K562 (cell line): ENCODE data around the gene PLCD4. TPM values are rescaled to one million over a fixed set of nuclear protein-coding genes. Genes with fewer than 3 reads are reported as not detected.

Experiments
- CBX2 ChIP-seq: fragments of 200-600 bp; sonication (generic); IDR thresholded peaks from one replicate; pipeline ENCODE4 v1.6.1; 2012; ENCODE audit warnings: mild to moderate bottlenecking, low read length, inconsistent platforms; ENCODE audit not compliant: insufficient read depth, poor library complexity, severe bottlenecking
- CSDE1 ChIP-seq, 2 experiments: fragments of 450-650 bp; IDR thresholded peaks; 2 replicates each; pipeline ENCODE4 v1.6.1; 2016; ENCODE audit warnings: mild to moderate bottlenecking in 1 of 2
- ESRRA ChIP-seq: fragments of 450-650 bp; IDR thresholded peaks from 2 replicates; pipeline ENCODE4 v1.6.1; 2014; ENCODE audit warnings: low read depth, mild to moderate bottlenecking, moderate library complexity, borderline replicate concordance
- MCM2 ChIP-seq: fragments of 450-650 bp; IDR thresholded peaks from 2 replicates; pipeline ENCODE4 v1.6.1; 2017; ENCODE audit warnings: low read depth, mild to moderate bottlenecking
- NCOA4 ChIP-seq: fragments of 450-650 bp; IDR thresholded peaks from 2 replicates; pipeline ENCODE4 v1.6.1; 2018; ENCODE audit warnings: mild to moderate bottlenecking; ENCODE audit not compliant: partially characterized antibody
- NONO ChIP-seq, 2 experiments: fragments of 200-400 bp in 1 of 2; fragments of 450-650 bp in 1 of 2; formaldehyde crosslinking in 1 of 2; IDR thresholded peaks; 2 replicates each; pipeline ENCODE4 v1.6.1; 2017; ENCODE audit warnings: low read depth in 2 of 2, mild to moderate bottlenecking in 2 of 2, moderate library complexity in 2 of 2, low read length in 1 of 2
- PRPF4 ChIP-seq: fragments of 200-400 bp; formaldehyde crosslinking; IDR thresholded peaks from one replicate; pipeline ENCODE4 v1.6.1; 2017; ENCODE audit warnings: low read length, low read depth, mild to moderate bottlenecking; ENCODE audit not compliant: insufficient read depth, poor library complexity, severe bottlenecking
- RBFOX2 ChIP-seq: fragments of 200-400 bp; formaldehyde crosslinking; IDR thresholded peaks from 2 replicates; pipeline ENCODE4 v1.6.1; 2017; ENCODE audit warnings: low read depth, mild to moderate bottlenecking, low read length, moderate library complexity
- RBM39 ChIP-seq: fragments of 200-400 bp; formaldehyde crosslinking; optimal IDR thresholded peaks from 2 replicates; pipeline ENCODE3; 2018; ENCODE audit warnings: low read depth, low read length
- STAG1 ChIP-seq: sonication (generic); formaldehyde crosslinking; IDR thresholded peaks from 2 replicates; pipeline ENCODE4 v1.5.0; 2020; ENCODE audit warnings: missing genetic modification reagents, borderline replicate concordance
- ZKSCAN8 ChIP-seq: fragments of 200-800 bp; sonication (Bioruptor generic); IDR thresholded peaks from 2 replicates; pipeline ENCODE4 v1.6.1; 2016; ENCODE audit warnings: missing genetic modification characterization, missing compliant biosample characterization
- ZNF347 ChIP-seq: fragments of 450-650 bp; formaldehyde crosslinking; IDR thresholded peaks from 2 replicates; pipeline ENCODE4 v1.4.0; 2020; ENCODE audit warnings: low read depth, mild to moderate bottlenecking, moderate library complexity
- ZNF561 ChIP-seq: fragments of 450-650 bp; formaldehyde crosslinking; conservative IDR thresholded peaks from 2 replicates; pipeline ENCODE4 v1.4.0; 2020; ENCODE audit warnings: mild to moderate bottlenecking, moderate library complexity
- ZNF780A ChIP-seq: fragments of 250-450 bp; sonication (Bioruptor Pico); IDR thresholded peaks from 2 replicates; pipeline ENCODE4 v1.5.0; 2021; ENCODE audit warnings: mild to moderate bottlenecking
- polyA plus RNA-seq, 8 experiments: library from polyadenylated mRNA; depleted of rRNA in 4 of 8; stranded (reverse) in 5 of 8; unstranded in 3 of 8; fragments of >200 nt; fragmentation: Nextera tagmentation in 2 of 8; fragmentation: Illumina TruSeq in 1 of 8; extraction: Ambion mirVana in 2 of 8; extraction: Trizol in 1 of 8; gene quantifications; 2 replicates each; pipeline versions ENCODE4 v1.2.1 to v1.2.3, GENCODE V29; 2011 to 2014; ENCODE audit warnings: inconsistent platforms in 1 of 8, missing spikeins in 1 of 8
- total RNA-seq, 7 experiments: library from RNA; depleted of rRNA in 6 of 7; stranded (reverse); fragments of >200 nt in 6 of 7; fragmentation: Illumina TruSeq in 2 of 7; extraction: Trizol in 2 of 7; gene quantifications; 2 replicates each; pipeline versions ENCODE4 v1.2.1 to v1.2.3, GENCODE V29; 2011 to 2021; ENCODE audit warnings: low replicate concordance in 1 of 7
- TF ChIP-seq, protein P1 (sequence below): sonication (generic); formaldehyde crosslinking; IDR thresholded peaks from 2 replicates; pipeline ENCODE4 v1.8.0; 2022; ENCODE audit warnings: mild to moderate bottlenecking, low read depth, missing genetic modification reagents
- TF ChIP-seq, protein P2 (sequence below), 2 experiments: fragments of 250-450 bp in 1 of 2; fragments of 450-650 bp in 1 of 2; sonication (Bioruptor Pico) in 1 of 2; IDR thresholded peaks; 2 replicates each; pipeline versions ENCODE4 v1.6.1 to v1.8.0; 2016 to 2021; ENCODE audit warnings: mild to moderate bottlenecking in 2 of 2, moderate library complexity in 2 of 2, missing compliant biosample characterization in 1 of 2, missing genetic modification characterization in 1 of 2
- TF ChIP-seq, protein P3 (sequence below): fragments of 150-350 bp; IDR thresholded peaks from 2 replicates; pipeline ENCODE4 v1.6.1; 2014; ENCODE audit warnings: low read depth, mild to moderate bottlenecking, low read length, borderline replicate concordance

Gene PLCD4
- total and polyA plus RNA-seq, 9 of the 15 experiments (the other 6 are each of a cell fraction or from before 2014, with no cell fraction given) = 0.13 to 0.38 TPM; not detected in 7

DNA sequence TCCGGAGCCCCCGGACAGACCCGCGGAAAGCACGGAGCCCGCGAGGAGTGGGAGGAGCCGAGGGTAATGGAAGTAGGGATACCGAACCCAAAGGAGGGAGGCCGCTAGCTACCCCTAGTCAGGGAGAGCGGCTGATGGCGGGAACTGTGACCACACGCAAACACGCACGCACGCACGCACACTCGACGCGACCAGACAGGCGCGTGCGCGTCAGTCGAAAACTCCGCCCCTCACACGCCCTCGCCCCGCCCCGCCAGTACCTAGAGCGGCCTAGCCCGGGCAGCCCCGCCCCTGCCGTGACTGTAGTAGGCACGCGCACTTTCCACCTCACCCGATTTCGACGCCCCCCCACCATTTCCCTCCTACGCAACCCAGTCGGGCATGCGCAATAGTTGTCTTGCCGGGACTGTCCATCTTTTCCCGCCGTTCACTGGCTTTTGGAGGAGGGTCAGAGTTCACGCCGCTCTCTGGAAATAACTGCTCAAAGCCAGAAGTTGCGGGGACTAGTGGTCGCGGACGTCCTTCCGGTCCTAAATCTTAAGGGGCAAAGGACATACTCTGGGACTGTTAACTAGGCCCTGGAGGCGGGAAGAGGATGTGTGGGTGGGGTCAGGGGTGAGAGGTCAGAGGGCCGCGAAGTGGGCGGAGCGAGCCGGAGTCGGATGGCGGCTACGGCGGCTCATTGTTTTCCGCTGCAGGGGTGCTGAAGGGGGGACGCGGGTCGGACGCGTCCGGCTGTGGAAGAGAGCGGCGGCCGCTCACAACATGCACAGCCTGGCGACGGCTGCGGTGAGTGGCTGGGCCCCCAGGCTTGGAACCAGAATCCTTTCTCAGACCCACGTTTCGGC is 39.3 kb upstream of the PLCD4 start, which contains the start of the genes CNOT9 and USP37 (continued):
- TF ChIP-seq ZNF347 (CRISPR knock-in tag) = no peak
- TF ChIP-seq PRPF4 = no peak
- peak; percentile 91 for TF ChIP-seq RBFOX2
- no peak for TF ChIP-seq ESRRA
- TF ChIP-seq, protein P1, sequence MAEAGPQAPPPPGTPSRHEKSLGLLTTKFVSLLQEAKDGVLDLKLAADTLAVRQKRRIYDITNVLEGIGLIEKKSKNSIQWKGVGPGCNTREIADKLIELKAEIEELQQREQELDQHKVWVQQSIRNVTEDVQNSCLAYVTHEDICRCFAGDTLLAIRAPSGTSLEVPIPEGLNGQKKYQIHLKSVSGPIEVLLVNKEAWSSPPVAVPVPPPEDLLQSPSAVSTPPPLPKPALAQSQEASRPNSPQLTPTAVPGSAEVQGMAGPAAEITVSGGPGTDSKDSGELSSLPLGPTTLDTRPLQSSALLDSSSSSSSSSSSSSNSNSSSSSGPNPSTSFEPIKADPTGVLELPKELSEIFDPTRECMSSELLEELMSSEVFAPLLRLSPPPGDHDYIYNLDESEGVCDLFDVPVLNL (CRISPR knock-in tag) = peak; percentile 68
- no peak for TF ChIP-seq STAG1
- TF ChIP-seq, protein P2, sequence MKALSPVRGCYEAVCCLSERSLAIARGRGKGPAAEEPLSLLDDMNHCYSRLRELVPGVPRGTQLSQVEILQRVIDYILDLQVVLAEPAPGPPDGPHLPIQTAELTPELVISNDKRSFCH (CRISPR knock-in tag; IDR thresholded peaks at IDR 0.05) = no peak
- TF ChIP-seq, protein P2 (tag; IDR thresholded peaks at IDR 0.05) = peak; percentile 36; the same call in 1 of the 2 replicates
- TF ChIP-seq NONO (IDR thresholded peaks at IDR 0.05; ENCODE audit: low read depth in 2 of 2, low read length in 1 of 2) = no peak
- TF ChIP-seq MCM2 = no peak
- TF ChIP-seq CSDE1 (IDR thresholded peaks at IDR 0.05) = no peak
- no peak for TF ChIP-seq CBX2
- TF ChIP-seq ZKSCAN8 (CRISPR knock-in tag) = no peak
- no peak for TF ChIP-seq ZNF561 (CRISPR knock-in tag)
- TF ChIP-seq, protein P3, sequence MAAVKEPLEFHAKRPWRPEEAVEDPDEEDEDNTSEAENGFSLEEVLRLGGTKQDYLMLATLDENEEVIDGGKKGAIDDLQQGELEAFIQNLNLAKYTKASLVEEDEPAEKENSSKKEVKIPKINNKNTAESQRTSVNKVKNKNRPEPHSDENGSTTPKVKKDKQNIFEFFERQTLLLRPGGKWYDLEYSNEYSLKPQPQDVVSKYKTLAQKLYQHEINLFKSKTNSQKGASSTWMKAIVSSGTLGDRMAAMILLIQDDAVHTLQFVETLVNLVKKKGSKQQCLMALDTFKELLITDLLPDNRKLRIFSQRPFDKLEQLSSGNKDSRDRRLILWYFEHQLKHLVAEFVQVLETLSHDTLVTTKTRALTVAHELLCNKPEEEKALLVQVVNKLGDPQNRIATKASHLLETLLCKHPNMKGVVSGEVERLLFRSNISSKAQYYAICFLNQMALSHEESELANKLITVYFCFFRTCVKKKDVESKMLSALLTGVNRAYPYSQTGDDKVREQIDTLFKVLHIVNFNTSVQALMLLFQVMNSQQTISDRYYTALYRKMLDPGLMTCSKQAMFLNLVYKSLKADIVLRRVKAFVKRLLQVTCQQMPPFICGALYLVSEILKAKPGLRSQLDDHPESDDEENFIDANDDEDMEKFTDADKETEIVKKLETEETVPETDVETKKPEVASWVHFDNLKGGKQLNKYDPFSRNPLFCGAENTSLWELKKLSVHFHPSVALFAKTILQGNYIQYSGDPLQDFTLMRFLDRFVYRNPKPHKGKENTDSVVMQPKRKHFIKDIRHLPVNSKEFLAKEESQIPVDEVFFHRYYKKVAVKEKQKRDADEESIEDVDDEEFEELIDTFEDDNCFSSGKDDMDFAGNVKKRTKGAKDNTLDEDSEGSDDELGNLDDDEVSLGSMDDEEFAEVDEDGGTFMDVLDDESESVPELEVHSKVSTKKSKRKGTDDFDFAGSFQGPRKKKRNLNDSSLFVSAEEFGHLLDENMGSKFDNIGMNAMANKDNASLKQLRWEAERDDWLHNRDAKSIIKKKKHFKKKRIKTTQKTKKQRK = no peak
- no peak for TF ChIP-seq NCOA4
- TF ChIP-seq ZNF780A = no peak
- TF ChIP-seq RBM39 = no peak
